ENCODE measurements around the gene PARN.
"Not testable (repeated sequence)": the region's sequence is repeated elsewhere in the genome, so short reads cannot be mapped to it uniquely, and the experiment has no call there.

PARN gene

DNA sequence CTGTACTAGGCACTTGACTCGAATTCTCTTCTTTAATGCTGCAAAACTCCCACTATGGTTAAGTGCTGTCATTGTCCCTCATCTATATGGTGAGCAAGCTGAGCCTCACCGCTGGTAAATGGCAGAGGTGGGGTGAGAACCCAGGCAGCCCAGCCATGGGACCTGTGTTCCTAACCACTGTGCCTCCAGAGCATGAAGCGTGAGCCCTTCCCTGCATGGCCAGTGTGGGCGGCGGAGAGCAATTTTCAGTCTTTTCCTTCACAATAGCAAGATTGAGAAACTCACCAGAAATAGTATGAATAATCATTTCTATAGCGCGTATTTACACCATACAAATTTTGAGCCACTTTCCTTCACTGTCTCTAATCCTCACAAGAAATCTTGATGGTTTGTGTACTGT, 11.9 kb upstream of the PARN start:
- Histone ChIP-seq H3K27ac (no peak overlapping the region), H3K4me3 (no peak overlapping the region)
- TF ChIP-seq, protein P1, sequence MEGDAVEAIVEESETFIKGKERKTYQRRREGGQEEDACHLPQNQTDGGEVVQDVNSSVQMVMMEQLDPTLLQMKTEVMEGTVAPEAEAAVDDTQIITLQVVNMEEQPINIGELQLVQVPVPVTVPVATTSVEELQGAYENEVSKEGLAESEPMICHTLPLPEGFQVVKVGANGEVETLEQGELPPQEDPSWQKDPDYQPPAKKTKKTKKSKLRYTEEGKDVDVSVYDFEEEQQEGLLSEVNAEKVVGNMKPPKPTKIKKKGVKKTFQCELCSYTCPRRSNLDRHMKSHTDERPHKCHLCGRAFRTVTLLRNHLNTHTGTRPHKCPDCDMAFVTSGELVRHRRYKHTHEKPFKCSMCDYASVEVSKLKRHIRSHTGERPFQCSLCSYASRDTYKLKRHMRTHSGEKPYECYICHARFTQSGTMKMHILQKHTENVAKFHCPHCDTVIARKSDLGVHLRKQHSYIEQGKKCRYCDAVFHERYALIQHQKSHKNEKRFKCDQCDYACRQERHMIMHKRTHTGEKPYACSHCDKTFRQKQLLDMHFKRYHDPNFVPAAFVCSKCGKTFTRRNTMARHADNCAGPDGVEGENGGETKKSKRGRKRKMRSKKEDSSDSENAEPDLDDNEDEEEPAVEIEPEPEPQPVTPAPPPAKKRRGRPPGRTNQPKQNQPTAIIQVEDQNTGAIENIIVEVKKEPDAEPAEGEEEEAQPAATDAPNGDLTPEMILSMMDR (IDR thresholded peaks at IDR 0.05) = no peak
- DNase-seq (ENCODE audit: low spot score) = no peak

DNA sequence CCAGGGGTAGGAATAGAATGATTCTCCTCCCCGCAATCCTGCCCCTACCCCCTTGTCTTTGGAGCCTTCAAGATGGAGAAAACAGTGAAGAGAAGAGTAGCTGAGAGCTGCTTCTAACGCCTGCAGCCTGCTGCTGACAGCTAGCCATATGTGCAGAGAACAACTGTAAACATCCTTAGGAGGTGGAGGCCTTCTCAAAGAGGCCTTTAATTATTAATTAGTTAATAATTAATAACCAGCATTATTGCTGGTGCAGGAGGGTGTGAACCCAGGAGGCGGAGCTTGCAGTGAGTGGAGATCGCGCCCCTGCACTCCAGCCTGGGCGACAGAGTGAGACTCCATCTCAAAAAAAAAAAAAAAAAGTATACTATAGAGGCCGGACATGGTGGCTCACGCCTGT, 11.1 kb upstream of the PARN start:
- Histone ChIP-seq H3K27ac (no peak overlapping the region), H3K4me3 (no peak overlapping the region)
- TF ChIP-seq, protein P1 (IDR thresholded peaks at IDR 0.05) = no peak
- no peak for DNase-seq (ENCODE audit: low spot score)

DNA sequence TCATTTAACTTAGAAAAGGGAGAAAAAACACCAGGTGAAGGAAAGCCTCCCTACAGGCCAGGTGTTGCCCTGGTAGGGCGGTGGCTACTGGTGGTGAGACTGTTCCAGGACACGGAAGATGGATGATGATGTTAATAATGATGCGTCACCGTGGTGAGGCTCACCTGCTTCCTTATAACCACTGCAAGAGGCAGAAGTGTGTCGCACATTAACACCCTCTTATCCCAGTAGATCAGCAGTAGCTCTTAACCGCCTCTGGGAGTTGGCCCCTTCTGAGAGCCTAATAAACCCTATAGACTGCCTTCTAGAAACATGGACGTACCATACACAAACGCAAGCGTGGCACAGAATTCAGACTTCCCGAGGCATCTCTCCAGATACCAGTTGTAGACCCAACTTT, 10.5 kb upstream of the PARN start:
- TF ChIP-seq, protein P1 (IDR thresholded peaks at IDR 0.05) = no peak
- no peak for DNase-seq (ENCODE audit: low spot score)
- H3K4me3 ChIP-seq = no peak overlapping the region
- no peak overlapping the region for H3K27ac ChIP-seq

DNA sequence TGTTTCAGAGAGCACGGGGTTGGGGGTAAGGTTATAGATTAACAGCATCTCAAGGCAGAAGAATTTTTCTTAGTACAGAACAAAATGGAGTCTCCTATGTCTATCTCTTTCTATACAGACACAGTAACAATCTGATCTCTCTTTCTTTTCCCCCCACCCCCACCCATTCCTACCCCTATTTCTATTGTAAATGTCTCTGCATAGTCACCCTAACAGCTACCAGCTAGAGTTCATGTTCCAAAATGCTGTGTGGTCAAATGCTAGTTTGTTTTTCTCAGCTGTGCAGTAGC, 6.8 kb upstream of the PARN start:
- H3K4me3 ChIP-seq; H3K27ac ChIP-seq; DNase-seq (ENCODE audit: low spot score): not testable (repeated sequence)

DNA sequence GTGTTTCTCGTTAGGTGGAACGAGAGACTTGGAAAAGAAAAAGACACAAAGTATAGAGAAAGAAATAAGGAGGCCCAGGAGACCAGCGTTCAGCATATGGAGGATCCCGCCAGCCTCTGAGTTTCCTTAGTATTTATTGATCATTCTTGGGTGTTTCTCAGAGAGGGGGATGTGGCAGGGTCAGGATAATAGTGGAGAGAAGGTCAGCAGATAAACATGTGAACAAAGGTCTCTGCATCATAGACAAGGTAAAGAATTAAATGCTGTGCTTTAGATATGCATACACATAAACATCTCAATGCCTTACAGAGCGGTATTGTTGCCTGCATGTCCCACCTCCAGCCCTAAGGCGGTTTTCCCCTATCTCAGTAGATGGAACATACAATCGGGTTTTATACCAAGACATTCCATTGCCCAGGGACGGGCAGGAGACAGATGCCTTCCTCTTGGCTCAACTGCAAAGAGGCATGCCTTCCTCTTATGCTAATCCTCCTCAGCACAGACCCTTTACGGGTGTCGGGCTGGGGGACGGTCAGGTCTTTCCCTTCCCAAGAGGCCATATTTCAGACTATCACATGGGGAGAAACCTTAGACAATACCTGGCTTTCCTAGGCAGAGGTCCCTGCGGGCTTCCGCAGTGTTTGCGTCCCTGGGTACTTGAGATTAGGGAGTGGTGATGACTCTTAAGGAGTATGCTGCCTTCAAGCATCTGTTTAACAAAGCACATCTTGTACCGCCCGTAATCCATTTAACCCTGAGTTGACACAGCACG, 6.3 kb upstream of the PARN start:
- not testable (repeated sequence) for H3K4me3 ChIP-seq; H3K27ac ChIP-seq; DNase-seq (ENCODE audit: low spot score)

DNA sequence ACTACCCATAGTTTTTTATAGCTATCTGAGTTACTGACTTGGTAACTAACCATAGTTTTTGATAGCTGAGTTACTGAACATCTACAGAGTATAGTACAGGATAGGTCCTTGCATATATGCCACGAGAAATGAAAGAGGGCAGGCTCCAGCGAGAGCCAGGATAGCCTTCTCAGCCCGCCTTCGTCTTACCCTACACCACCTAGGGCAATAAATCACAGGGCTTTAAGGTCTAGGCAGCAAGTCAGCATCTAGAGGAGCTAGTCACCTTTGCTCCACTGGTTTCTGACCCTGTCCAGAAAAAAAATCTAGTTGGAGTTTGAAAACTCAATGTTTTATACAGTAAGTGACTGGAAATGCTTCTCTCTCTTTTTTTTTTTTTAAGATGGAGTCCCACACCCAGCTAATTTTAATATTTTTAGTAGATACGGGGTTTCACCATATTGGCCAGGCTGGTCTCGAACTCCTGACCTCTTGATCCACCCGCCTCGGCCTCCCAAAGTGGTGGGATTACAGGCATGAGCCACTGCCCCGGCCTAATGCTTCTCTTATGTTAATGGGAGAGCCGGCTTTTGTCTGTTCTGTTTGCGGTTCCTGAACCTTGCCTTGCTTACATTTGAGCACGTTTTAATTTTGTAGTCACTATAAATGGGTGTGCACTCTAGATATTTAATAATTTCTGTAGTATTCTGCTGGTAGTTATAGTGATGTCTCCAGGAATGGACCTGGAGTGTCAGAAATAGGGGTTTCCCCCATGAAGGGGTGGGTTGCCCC, 5.5 kb upstream of the PARN start:
- no peak overlapping the region for H3K27ac ChIP-seq
- DNase-seq (ENCODE audit: low spot score) = no peak
- no peak overlapping the region for H3K4me3 ChIP-seq
- TF ChIP-seq, protein P1 (IDR thresholded peaks at IDR 0.05) = no peak

DNA sequence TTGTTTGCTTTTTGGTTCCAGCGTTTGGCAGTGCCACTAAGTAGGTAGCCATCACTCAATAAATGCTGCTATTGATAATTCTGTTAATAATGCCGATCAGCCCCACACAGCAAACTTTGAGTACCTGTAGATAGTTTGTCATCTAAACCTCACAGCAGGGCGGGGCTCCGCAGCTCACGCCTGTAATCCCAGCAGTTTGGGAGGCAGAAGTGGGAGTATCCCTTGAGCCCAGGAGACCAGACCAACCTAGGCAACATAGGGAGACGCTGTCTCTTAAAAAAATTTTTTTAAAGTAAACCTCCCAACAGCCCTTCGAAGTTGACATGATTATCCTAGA, 4.3 kb upstream of the PARN start:
- Histone ChIP-seq H3K27ac (peak overlapping the region; percentile 91 to 94), H3K4me3 (peak overlapping the region; percentile 76)
- TF ChIP-seq, protein P1 (IDR thresholded peaks at IDR 0.05) = no peak
- no peak for DNase-seq (ENCODE audit: low spot score)
